Stimulated activated CD8-positive, alpha-beta memory T cell treated with anti-CD3 and anti-CD28 coated beads, Interleukin-15, amount 100 ng/mL, for 24 hours (primary cell): ENCODE data around the gene LDB3.

ENCODE experiments used
- DNase-seq: peaks from one replicate; pipeline ENCODE4 v3.0.0-alpha.2; 2020; ENCODE audit warnings: low read depth

Gene LDB3

DNA sequence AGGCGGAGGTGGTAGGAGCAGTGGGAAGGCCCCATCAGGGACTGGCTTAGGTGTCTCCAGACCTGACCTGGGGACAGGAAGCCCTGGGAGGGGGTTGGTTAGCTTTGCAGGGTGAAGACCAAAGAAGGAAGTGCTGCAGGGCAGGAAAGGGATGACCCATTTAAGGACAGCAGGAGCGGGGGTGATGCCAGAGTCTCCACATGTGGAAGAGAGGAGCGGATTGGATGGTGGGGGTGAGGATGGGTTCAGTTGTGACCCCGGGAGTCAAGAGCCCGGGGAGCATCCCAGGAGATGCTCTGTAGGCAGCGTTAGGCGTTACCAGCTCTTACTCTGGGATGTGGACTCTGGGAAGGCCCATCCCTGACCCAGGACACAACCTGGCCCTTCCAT is 3.1 kb upstream of the LDB3 start:
- DNase-seq = no peak

DNA sequence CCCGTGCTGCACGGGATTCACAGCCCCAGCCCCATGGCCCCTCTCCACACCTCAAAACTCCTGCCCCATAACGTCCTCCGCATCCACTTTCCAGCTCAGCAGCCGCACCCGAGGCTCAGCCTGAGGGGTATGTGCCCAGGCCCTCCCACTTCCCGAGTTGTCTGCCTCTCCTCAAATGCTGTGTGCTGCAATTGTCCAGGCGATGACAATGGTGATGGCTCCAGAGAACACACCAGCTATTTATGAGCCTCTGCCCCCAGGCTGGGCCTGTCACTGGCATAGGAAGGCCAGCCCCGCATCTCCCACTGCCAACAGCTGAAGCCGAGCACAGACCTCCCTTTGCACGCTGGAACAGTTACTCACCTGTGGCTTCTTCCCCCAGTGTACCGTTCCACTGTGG is 2.4 kb upstream of the LDB3 start:
- DNase-seq = no peak

DNA sequence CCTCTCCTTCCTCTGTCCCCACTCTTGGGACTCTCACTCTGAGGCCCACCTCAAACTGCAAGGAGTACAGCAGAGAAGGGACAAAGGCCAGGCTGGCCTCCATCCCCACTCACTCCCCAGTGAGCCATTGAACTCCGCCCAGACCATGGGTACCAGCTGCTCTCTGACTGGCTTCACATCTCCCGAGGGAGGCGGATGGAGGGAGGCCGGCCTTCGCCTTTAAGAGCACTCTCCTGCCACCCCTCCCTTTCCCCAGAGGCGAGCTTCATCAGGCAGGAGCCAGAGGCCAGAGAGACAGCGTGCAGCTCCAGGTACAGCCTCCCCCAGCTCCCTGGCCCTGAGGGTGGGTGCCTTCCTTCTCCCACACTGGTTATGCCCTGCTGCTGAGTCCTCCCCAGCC is 1.8 kb upstream of the LDB3 start:
- DNase-seq = no peak

DNA sequence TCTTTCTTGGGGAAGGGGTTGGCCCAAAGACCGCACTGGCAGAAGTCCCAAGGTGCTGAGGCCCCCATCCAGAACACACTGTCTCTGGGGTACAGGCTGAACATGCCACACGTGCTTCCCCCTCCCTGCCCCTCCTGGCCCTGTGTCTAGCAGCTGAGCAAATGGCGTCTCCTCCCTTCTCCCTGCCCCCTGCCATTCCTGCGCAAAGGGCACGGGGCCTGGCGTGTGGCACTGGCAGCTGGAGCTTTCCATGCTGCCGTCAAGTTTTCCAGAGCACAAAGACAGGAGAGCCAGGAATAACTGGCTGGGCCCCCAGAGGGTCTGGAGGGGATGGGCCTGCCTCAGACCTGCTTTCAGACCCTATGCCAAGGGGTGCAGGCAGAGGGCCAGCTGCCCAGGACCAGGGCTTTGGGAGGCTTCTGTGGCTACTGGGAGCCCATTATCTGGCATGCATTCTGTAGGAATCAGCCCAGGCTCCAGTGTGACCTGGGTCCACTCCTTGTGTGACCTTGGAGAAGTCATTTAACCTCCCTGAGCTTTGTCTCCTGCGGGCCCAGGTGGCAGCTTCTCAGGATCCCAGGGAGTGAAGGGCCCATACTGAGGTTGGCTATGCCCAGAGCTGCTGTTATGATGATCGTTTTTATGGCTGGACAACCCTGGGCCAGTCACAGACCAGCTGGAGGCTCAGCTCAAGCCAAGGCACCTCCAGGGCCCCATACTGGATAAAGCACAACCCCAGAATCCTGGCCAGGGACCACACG is 710 bp upstream of the LDB3 start:
- DNase-seq = no peak

DNA sequence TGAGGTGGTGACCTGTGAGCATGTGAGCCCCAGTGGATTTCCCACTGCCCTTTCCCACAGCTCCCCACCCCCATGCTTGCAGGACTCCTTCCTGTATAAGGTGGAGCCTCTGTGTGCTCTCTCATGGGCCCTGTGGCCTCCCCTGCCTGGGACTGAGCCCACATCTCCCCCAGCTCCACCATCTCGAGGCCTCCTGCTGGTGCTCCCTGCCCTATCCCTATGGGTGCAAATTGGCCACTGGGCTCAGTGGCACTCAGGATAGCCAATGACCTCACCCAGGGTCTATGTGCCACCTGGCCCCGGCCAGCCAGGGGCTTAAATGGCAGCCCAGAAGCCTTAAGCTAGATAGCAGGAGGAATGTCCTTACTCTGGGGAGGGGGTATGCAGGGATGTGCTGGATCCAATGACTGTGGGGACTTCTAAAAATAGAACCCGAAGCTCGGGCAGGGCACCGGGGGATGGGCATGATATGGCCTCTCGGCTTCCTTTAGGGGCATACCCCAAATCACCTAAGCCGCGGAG is 2.0 kb downstream of the LDB3 start:
- DNase-seq = no peak

DNA sequence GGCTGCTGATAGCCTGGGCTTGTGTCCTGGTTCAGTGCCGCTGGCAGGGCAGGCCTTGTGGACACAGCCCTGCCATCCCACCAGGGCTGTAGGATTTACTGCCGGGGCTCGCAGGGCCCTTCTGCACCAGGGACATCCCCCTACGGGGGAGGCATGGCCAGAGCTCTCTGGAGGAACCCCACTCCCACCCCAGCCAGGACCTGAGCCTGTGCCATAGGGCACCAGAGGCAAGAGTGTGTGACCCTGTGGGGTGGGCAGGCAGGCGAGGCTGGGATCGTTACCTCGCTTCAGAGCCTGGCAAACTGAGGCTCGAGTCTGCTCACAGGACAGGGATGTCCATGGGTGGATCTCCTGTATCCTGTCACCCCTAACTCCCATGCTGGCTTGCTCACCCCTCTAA is 2.6 kb downstream of the LDB3 start:
- no peak for DNase-seq

DNA sequence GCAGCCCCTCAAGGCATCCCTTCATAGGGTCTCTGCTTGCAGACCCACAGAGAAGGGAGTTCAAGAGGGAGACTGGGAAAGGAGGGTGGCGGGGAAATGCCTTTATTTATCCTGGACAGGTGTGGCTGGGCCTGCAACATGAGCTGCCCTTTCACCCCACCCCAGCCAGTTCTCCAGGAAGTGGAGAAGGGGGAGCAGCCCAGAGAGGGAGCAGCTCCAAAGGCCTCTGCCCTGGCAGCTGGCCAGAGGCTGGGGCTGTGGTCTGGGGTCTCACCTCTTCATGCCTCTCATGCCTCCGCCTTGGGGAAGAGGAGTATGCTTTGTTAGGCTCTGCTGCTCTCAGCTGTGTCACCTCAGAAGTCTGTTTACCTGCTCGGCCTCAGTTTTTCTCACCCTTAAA is 3.1 kb downstream of the LDB3 start:
- no peak for DNase-seq

DNA sequence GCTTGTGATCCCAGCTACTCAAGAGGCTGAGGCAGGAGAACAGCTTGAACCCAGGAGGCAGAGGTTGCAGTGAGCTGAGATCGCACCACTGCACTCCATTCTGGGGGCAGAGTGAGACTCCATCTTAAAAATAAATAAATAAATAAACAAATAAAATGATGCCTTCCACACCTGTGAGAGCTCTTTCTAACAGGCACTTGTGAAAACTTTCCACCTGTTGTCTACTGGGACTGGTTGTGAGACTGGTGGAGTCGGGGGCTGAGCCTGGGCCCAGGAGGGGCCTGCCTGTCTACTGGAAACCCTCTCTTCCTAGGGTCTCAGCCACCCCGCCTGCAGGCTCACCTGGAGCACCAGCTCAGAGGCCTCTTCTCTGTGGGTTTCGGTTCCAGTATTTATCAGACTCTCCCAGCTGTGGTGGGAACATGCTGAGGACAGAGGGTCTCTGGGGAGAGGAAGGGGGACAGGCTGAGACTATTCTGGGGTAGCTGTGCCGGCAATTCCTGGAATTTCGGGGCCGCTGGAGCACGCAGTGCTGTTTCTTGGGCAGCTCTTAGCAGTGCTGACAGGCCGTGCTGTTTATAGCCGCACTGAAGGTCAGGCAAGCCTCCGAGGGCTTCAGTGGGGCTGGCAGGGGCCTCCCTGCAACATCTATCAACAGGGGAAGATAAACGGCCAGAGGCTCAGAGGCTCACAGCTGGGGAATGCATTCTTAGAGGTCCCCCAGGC is 3.8 kb downstream of the LDB3 start:
- DNase-seq = no peak

DNA sequence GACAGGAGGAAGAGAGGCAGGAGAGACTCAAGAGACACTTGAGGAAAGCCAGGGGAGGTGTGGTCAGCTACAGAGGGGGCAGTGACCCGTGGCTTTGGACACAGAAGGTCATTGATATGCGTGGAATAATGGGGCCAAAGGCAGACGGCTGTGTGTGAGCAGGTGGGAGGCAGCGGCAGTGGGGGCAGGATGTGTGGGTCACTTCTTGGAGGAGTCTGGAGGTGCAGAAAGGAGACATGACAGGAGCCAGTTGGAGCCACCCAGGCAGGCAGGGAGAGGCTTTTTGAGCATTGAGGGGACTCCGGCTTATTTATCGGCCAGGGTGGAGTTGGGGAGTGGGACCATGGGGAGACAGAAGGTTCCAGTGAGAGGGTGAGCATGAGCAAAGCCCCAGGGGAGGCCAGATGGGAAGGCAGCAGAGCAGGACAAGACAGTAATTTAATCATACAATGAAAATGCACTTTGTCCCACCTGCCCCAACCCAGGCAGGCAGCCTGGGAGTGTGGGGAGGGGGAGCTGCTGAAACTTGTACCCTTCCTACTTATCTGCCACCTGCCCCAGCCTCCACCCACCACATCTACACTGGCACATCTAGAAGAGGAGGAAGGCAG is 5.0 kb downstream of the LDB3 start:
- DNase-seq = no peak

DNA sequence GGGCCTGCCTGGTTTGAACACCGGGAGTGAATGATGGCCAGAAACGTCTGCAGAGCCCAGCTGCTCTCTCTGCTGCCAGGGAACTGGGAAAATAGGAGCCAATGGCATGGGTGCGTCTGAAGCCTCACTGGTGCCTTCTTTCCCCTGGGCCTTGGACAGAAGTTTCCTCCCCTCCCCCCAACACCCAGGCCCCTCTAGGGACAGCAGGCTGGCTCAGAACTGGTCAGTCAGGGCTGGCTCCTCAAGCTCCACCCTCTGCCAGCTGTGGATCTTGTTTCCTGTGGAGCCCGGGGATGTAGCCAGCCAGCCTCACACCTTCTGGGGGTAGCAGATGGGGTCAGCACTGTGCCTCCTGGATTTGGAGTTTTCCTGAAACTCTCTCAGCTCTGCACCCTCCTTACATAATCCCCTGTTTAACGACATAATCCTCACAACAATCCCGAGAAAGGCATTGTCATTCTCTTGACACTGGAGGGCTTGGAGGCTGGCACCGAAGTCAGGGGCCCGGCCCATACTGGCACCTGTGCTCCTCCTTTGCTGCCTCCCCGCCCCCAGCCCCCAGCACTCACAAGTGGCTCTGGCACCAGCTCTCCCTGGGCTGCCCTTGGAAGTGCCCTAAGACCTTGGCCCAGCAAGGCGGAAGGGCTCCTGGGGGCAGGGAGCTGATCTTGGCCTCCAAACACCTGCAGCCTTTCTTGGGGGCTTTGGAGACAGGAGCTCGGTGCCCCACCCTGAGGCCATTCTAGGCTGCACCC is 5.7 kb downstream of the LDB3 start:
- no peak for DNase-seq

DNA sequence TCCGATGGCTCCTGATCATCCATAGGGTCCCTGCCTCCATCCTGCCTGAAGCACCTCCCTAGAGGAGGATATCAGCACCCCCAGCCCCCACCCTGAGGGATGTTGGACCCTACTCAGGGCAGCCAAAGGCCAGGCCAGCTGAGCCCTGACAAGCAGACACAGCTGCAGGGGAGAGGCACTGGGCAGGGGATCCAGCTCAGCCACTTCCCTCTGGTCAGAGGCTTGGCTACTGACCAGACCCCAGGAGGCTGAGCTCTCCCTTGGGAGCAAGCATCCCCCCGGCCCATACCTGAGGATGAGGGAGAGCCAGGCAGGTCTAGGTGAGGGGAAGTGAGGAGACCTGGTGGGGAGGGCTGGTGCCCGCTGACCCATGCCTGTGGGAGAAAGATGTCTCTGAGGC is 6.6 kb downstream of the LDB3 start:
- DNase-seq = no peak

DNA sequence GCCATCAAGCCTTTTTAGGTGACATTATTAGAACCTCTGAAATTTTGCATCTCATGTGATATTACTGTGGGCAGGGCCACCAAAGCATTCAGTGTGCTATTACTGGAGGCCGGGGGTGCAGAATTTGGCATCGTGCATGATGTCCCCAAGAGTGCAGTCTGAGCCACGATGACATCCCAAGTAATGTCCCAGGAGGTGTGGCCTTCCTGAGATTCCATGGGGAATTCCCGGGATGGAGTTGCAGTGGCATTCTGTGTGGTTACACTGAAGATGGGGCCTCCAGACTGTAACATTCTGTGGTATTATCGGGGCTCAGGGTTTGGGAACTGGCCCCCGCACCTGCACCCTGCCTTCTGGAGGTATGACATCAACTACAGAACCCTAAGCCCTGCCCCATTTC is 9.1 kb downstream of the LDB3 start:
- DNase-seq = no peak

DNA sequence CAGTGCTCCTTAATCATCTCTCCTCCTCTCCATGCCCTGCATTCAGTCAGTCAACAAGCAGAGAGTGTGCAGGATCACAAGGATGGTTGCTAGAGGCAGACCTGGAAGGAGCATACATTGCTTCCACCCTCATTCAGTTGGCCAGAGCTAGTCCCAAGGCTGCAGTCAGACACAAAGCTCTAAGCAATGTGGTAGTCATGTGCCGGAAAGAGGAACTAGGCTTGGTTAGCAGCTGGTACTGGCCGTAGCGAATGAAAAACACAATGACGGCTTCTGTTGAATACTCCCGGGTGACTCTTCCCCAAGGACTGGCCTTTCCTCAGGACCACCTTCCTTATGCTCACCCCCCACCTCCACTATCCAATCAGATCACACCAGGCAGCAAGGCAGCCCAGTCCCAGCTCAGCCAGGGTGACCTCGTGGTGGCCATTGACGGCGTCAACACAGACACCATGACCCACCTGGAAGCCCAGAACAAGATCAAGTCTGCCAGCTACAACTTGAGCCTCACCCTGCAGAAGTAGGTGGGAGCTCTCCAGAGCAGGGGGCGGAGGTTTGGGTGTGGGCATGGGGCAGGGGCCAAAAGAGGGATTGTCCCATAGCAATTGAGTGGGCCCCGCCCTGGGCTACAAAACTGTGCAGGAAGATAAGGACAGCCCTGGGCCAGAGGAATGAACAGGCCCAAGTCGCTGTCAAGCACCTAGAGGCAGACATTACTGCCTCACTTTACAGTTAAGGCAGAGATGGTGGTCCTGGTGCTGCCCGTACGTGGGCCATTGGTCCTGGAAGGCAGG is 10.9 kb downstream of the LDB3 start:
- DNase-seq = no peak

DNA sequence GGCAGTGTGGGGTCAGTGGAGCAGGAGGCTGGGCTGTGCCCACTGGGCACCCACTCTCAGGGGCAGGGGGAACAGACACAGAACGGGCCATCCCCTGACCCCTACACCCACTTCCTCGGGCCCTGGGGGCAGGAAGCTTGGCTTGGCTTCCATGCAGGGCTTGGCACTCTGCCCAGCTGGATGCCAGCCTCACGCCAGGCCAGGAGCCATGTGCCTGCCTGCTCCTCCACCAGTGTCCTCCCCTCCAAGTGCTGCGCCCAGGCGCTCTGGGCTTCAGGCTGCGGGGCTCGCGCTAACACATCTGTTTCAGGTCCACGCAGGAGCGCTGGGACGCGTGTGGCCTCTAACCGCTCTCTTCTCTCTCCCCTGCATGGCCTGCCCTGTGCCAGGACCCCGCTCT is 12.7 kb downstream of the LDB3 start:
- no peak for DNase-seq

DNA sequence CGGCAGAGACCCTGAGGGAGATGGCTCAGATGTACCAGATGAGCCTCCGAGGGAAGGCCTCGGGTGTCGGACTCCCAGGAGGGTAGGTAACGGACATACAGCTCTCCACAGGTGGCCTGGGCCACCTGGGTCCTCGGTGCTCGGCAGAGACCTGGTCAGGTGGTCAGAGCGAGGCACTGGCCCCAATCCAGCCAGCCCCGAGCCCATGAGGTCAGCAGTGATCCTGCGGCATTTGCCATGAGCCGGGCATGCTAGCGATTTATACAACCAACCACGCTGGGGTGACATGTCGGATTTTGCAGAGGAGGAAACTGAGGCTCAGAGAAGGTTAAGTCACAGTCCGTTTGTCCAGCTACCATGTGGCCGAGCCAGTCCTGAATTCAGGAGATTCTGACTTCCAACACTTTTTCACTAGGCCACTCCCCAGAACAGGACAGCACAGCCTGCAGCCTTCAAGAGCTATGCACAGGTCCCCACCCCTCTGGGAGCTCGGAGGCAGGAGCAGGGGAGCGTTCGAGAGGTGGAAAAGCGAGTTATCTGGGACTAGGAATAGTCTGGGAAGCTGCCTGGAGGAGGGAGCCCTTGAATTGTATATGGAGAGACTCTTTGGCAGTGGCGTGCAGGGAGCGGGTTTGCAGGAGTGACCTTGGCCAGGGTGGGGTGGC is 13.5 kb downstream of the LDB3 start:
- no peak for DNase-seq

DNA sequence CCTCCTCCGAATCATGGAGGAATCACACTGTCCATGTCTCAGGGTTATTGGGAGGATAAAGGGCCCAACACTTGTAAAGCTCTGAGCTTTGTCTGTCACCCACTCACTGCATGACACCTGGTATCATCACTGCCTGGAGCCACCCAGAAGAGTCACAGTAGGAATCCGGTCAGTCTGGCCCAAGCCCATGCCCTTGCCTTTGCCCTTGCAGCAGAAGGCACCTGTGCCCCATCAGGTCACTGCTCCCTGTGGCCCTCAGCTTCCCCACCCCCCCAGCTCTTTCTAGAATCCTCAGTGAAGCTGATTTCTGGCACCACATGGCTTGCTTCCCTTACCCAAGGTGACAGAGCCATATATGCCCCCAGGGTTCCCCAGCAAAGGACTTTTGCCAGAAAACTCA is 14.4 kb downstream of the LDB3 start:
- no peak for DNase-seq

DNA sequence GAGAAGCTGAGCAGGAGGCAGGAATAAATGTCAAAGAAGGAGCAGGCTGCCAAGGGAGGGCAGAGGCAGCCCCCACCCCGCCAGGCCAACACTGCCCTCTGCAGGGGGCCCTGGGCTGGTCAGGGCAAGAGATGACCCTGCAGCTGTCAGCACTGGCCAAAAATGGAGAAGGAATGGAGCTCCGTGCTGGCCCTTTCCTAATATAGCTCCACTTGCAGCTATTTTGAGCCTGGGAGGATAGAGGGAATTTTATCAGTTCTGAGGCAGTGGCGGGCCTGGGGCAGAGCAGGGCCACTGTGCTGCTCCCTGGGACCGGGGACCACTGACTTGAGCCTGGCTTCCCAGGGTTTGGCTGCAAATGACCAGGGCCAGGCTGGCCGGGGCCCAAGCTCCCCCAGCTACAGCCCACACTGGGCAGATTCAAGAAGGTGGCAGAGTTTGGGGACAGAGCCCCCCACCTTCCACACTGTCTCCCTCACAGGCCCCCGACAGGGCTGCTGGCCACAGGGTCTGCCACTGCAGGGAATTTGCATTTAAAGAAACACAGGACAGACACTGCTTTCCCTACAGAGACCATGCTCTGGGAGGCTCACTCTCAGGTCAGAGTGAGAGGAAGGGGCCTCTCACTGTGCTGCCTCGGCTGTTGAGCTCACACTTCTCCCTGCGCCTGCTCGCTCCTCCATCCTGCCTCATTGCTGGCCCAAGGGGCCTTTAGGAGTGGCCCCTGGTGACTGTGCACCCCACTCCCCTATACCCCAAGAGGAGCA is 16.2 kb downstream of the LDB3 start:
- no peak for DNase-seq

DNA sequence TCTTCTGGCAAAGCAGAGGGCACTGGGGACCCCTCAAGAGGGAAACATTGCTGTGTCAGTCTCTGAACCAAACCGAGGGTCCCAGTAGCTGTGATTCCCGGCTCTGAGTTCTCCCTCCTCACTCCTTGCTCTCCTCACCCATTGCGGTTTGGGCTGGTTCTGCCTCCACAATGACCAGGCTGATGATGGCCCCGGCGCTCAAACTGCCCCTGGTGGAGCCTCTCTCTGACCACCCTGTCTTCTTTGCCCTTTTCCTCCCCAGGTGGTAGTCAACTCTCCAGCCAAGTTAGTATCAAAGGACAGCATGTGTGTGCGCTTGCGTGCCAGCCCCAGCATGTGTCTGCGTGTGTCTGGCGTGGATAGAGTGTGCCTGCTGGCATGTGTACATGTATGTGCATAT is 17.1 kb downstream of the LDB3 start:
- no peak for DNase-seq

DNA sequence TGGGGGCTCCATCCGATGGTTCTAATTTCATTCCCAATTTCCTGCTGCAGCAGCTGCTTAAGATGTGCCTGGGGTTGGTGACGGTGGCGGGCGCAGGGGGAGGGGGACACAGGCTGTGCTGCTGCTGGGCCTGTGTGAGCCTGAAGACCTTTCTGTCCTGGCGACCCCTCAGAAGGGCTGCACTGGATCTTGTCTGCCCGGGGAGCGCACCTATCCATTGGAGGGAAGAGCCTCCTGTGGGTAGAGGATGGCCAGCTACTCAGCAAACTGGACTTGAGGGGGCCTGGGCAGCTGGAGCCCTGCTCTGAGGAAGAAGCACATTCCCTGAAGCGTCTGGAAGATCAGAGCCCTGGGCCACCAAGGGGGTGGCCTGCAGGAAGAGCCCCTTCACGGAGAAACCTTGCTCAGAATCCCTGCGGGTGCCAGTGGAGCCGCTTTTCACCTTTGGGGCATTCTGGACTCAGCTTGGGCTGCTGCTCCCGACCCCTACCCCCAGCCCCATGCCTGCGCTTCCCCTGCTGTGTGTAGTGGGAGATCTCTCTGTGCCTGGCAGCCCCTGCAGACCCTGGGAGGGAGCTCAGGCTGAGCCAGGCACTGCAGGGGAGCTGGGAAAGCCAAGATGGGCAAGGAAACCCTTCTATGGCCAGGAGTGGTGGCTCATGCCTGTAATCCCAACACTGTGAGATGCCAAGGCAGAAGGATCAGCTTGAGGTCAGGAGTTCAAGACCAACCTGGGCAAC is 17.8 kb downstream of the LDB3 start:
- no peak for DNase-seq

DNA sequence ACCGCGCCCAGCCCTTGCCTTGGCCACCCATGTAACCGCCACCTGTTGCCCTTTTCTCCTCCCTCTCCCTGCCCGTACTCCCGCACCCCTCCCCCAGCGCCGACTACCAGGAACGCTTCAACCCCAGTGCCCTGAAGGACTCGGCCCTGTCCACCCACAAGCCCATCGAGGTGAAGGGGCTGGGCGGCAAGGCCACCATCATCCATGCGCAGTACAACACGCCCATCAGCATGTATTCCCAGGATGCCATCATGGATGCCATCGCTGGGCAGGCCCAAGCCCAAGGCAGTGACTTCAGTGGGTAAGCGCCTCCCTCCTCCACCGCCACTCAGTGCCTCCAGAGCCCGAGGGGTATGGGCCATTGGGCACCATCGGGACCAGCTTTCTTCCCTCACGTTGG is 18.7 kb downstream of the LDB3 start:
- DNase-seq = no peak
